HepG2 (cell line): ENCODE measurements around the gene SEZ6. TPM values are rescaled to one million over a fixed set of nuclear protein-coding genes. Genes with fewer than 3 reads are reported as not detected.

Experiments
- ATAC-seq: fragments of 200-7000 bp; cut with Tn5 transposase; 3 replicates; pipeline ENCODE4 v1.9.1; 2020; ENCODE audit warnings: mild to moderate bottlenecking, moderate library complexity
- BruUV-seq: library from RNA; stranded (reverse); fragments of 400-500 nt; replicated peaks from 2 replicates; lab custom pipeline; 2021; lab: Mats Ljungman, UMichigan
- CTCF ChIA-PET: fragments of 300-600 bp; formaldehyde crosslinking; extraction: SDS; loops from one replicate; lab custom pipeline; 2021; ENCODE audit warnings: low total read pairs, inconsistent platforms, low intra/inter-chr PET ratio; lab: Yijun Ruan, JAX
- POLR2A ChIA-PET: fragments of 350-600 bp; sonication (Branson Sonifier 250); formaldehyde crosslinking; loops from one replicate; lab custom pipeline; 2020; ENCODE audit warnings: antibody characterized with exemption, inconsistent platforms; lab: Yijun Ruan, JAX
- DNase-seq: peaks from one replicate; pipeline ENCODE4 v3.0.0-alpha.2; 2015; ENCODE audit warnings: low spot score
- FAIRE-seq: peaks from 3 replicates; lab custom pipeline; 2011; peaks lifted over from hg19 to GRCh38; lab: Jason Lieb, UNC
- H2AFZ ChIP-seq: one replicate; pipeline ENCODE4 v1.6.1; 2011; ENCODE audit warnings: low read length, inconsistent platforms
- H3K27ac ChIP-seq: fragments of 300-600 bp; 3 replicates; pipeline ENCODE4 v1.8.0; 2011; ENCODE audit warnings: mixed run types, mild to moderate bottlenecking, mixed read lengths, low read length, inconsistent platforms; ENCODE audit not compliant: insufficient read depth; ENCODE audit errors: extremely low read length
- H3K27me3 ChIP-seq, 2 experiments: fragments of 200-600 bp in 1 of 2; 2 replicates in 1 of 2; 3 replicates in 1 of 2; pipeline versions ENCODE4 v1.6.0 to v1.8.0; 2011; ENCODE audit warnings: low read length in 2 of 2, mild to moderate bottlenecking in 2 of 2, moderate library complexity in 2 of 2, inconsistent platforms in 1 of 2; ENCODE audit not compliant: insufficient read depth in 2 of 2, control insufficient read depth in 1 of 2
- H3K36me3 ChIP-seq, 2 experiments: fragments of 200-600 bp in 1 of 2; replicated peaks in 1 of 2; 2 replicates in 1 of 2; 3 replicates in 1 of 2; pipeline versions ENCODE4 v1.5.1 to v1.8.0; 2011; ENCODE audit warnings: low read length in 2 of 2, inconsistent platforms in 1 of 2; ENCODE audit not compliant: insufficient read depth in 2 of 2, control insufficient read depth in 1 of 2
- H3K4me1 ChIP-seq: 2 replicates; pipeline ENCODE4 v1.5.1; 2012; ENCODE audit warnings: low read length, inconsistent platforms; ENCODE audit not compliant: insufficient read depth
- H3K4me2 ChIP-seq: 2 replicates; pipeline ENCODE4 v1.6.0; 2011; ENCODE audit warnings: low read depth, low read length, inconsistent platforms
- H3K4me3 ChIP-seq, 3 experiments: fragments of 200-600 bp in 1 of 3; sonication (generic), shearing (Covaris generic) in 1 of 3; replicated peaks in 1 of 3; 2 replicates each; pipeline ENCODE4 v1.5.1; 2011 to 2016; ENCODE audit warnings: low read length in 3 of 3, inconsistent platforms in 2 of 3, low read depth in 2 of 3, mild to moderate bottlenecking in 2 of 3, control low read depth in 1 of 3, mixed read lengths in 1 of 3; ENCODE audit not compliant: insufficient read depth in 1 of 3
- H3K79me2 ChIP-seq: one replicate; pipeline ENCODE4 v1.6.1; 2011; ENCODE audit warnings: low read length, inconsistent platforms; ENCODE audit not compliant: insufficient read depth
- H3K9ac ChIP-seq: 2 replicates; pipeline ENCODE4 v1.6.0; 2011; ENCODE audit warnings: mild to moderate bottlenecking, low read depth, low read length, inconsistent platforms; ENCODE audit not compliant: insufficient read depth
- H3K9me3 ChIP-seq: 2 replicates; pipeline ENCODE4 v1.5.1; 2012; ENCODE audit warnings: mild to moderate bottlenecking, low read length
- H4K20me1 ChIP-seq: 2 replicates; pipeline ENCODE4 v1.6.0; 2011; ENCODE audit warnings: inconsistent platforms, mild to moderate bottlenecking, low read length, moderate library complexity; ENCODE audit not compliant: insufficient read depth
- EHMT2 ChIP-seq: fragments of 200-600 bp; sonication (generic); IDR thresholded peaks from 2 replicates; pipeline ENCODE4 v1.7.0; 2017; ENCODE audit warnings: antibody characterized with exemption, low read depth, low read length, borderline replicate concordance
- HMG20A ChIP-seq: IDR thresholded peaks from 2 replicates; pipeline ENCODE4 v1.6.1; 2016; ENCODE audit warnings: borderline replicate concordance
- NFKBIZ ChIP-seq: IDR thresholded peaks from 2 replicates; pipeline ENCODE4 v1.6.1; 2018; ENCODE audit warnings: missing genetic modification reagents, missing compliant biosample characterization
- RFXANK ChIP-seq: IDR thresholded peaks from 2 replicates; pipeline ENCODE4 v1.6.1; 2016
- TCF7 ChIP-seq: sonication (generic); IDR thresholded peaks from 2 replicates; pipeline ENCODE4 v1.6.1; 2016; ENCODE audit warnings: antibody characterized with exemption, low read depth
- ZBTB2 ChIP-seq: sonication (generic); formaldehyde crosslinking; IDR thresholded peaks from 2 replicates; pipeline ENCODE4 v1.8.0; 2022; ENCODE audit warnings: low read depth, missing genetic modification reagents
- ZNF160 ChIP-seq: sonication (generic); formaldehyde crosslinking; IDR thresholded peaks from 2 replicates; pipeline ENCODE4 v1.8.0; 2022; ENCODE audit warnings: mild to moderate bottlenecking, inconsistent platforms, missing genetic modification reagents
- ZNF232 ChIP-seq: sonication (generic); formaldehyde crosslinking; IDR thresholded peaks from 2 replicates; pipeline ENCODE4 v1.4.0; 2020; ENCODE audit warnings: missing genetic modification reagents, borderline replicate concordance
- ZNF253 ChIP-seq: sonication (generic); formaldehyde crosslinking; IDR thresholded peaks from 2 replicates; pipeline ENCODE4 v1.8.0; 2022; ENCODE audit warnings: mild to moderate bottlenecking, missing genetic modification reagents, borderline replicate concordance
- ZNF569 ChIP-seq: sonication (generic); formaldehyde crosslinking; IDR thresholded peaks from 2 replicates; pipeline ENCODE4 v1.5.0; 2020; ENCODE audit warnings: mild to moderate bottlenecking, missing genetic modification reagents, moderate library complexity, borderline replicate concordance
- ZNF572 ChIP-seq: sonication (generic); formaldehyde crosslinking; IDR thresholded peaks from 2 replicates; pipeline ENCODE4 v1.5.1; 2020; ENCODE audit warnings: mild to moderate bottlenecking, missing genetic modification reagents
- ZNF709 ChIP-seq: sonication (generic); formaldehyde crosslinking; IDR thresholded peaks from 2 replicates; pipeline ENCODE4 v1.5.0; 2020; ENCODE audit warnings: mild to moderate bottlenecking, missing genetic modification reagents
- ZNF773 ChIP-seq: sonication (generic); formaldehyde crosslinking; IDR thresholded peaks from 2 replicates; pipeline ENCODE4 v1.4.0; 2020; ENCODE audit warnings: missing genetic modification reagents, borderline replicate concordance
- WGBS: methylation state at CpG from one replicate; pipeline ENCODE4 v1.1.6; 2017; ENCODE audit warnings: low lambda C conversion rate; 5-methylcytosine and 5-hydroxymethylcytosine counted together
- in situ Hi-C: cut with HindIII; loops from 2 replicates; pipeline ENCODE4 v1.10.0; 2017; ENCODE audit warnings: low pct_unique_long_range_greater_than_20kb; ENCODE audit not compliant: extremely low pct_ligation_motif_present
- intact Hi-C: fragments of 100-400 bp; cut with micrococcal nuclease; formaldehyde crosslinking; loops from one replicate; pipeline ENCODE4 v1.10.0; 2022; ENCODE audit not compliant: unreplicated experiment
- polyA plus RNA-seq, 8 experiments: library from polyadenylated mRNA; depleted of rRNA in 3 of 8; stranded (reverse) in 7 of 8; unstranded in 1 of 8; fragments of >200 nt; fragmentation: Illumina TruSeq in 4 of 8; extraction: Trizol in 4 of 8; gene quantifications; 2 replicates each; pipeline versions ENCODE4 v1.2.1 to v1.2.3, GENCODE V29; 2011 to 2016; ENCODE audit warnings: low read depth in 4 of 8, missing spikeins in 1 of 8, mixed read lengths in 1 of 8; ENCODE audit not compliant: insufficient read depth in 1 of 8
- total RNA-seq, 5 experiments: library from RNA; depleted of rRNA; stranded (reverse); fragments of >200 nt; fragmentation: Illumina TruSeq; extraction: Trizol; gene quantifications; 2 replicates each; pipeline ENCODE4 v1.2.3, GENCODE V29; 2016; ENCODE audit warnings: low read depth in 1 of 5
- TF ChIP-seq, protein P1 (sequence below): IDR thresholded peaks from 2 replicates; pipeline ENCODE4 v1.6.1; 2012; ENCODE audit warnings: low read depth, low read length, improper control_type of control experiment
- TF ChIP-seq, protein P2 (sequence below): sonication (generic); formaldehyde crosslinking; IDR thresholded peaks from 2 replicates; pipeline ENCODE4 v1.4.0; 2020; ENCODE audit warnings: missing genetic modification reagents, borderline replicate concordance
- TF ChIP-seq, protein P3 (sequence below): sonication (generic); formaldehyde crosslinking; conservative IDR thresholded peaks from 2 replicates; pipeline ENCODE4 v1.4.0; 2020; ENCODE audit warnings: missing genetic modification reagents

SEZ6 gene
- total and polyA plus RNA-seq, 2 of the 13 experiments (the other 11 are each of a cell fraction or from before 2014, with no cell fraction given): not detected

GRCh38 chr17:28986714-28987655 is 18.8 kb downstream of the SEZ6 start:
- Histone ChIP-seq H3K4me2 (no peak overlapping the region), H3K27me3 (peaks cover 6 to 67% of the 10 kb centered on the region in 2 experiments; a peak in 3 of 5 replicates), H4K20me1 (no peaks in the 10 kb centered on the region), H3K9me3 (no peaks in the 10 kb centered on the region), H3K36me3 (no peaks in the 10 kb centered on the region), H3K27ac (no peak overlapping the region), H2AFZ (no peak overlapping the region), H3K9ac (no peak overlapping the region), H3K79me2 (no peaks in the 10 kb centered on the region), H3K4me1 (peaks cover 36% of the 10 kb centered on the region), H3K4me3 (no peak overlapping the region)
- FAIRE-seq: no peak
- CTCF ChIA-PET: no interaction called here
- POLR2A ChIA-PET: no interaction called here
- 25% methylated on average over 5 of the region's 15 CpGs for WGBS
- no peak for ATAC-seq
- no peak for DNase-seq
- in situ Hi-C loops: no loop called here
- intact Hi-C loops: no loop called here
- BruUV-seq: no TSS peak
- TF ChIP-seq ZNF569 (CRISPR knock-in tag): no peak
- TF ChIP-seq, protein P1, sequence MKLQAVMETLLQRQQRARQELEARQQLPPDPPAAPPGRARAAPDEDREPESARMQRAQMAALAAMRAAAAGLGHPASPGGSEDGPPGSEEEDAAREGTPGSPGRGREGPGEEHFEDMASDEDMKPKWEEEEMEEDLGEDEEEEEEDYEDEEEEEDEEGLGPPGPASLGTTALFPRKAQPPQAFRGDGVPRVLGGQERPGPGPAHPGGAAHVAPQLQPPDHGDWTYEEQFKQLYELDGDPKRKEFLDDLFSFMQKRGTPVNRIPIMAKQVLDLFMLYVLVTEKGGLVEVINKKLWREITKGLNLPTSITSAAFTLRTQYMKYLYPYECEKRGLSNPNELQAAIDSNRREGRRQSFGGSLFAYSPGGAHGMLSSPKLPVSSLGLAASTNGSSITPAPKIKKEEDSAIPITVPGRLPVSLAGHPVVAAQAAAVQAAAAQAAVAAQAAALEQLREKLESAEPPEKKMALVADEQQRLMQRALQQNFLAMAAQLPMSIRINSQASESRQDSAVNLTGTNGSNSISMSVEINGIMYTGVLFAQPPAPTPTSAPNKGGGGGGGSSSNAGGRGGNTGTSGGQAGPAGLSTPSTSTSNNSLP: no peak
- no peak for TF ChIP-seq TCF7
- TF ChIP-seq ZNF709 (CRISPR knock-in tag): no peak
- TF ChIP-seq EHMT2: no peak
- no peak for TF ChIP-seq ZNF773
- TF ChIP-seq ZNF253 (CRISPR knock-in tag): no peak
- TF ChIP-seq ZNF160: no peak
- TF ChIP-seq ZBTB2 (CRISPR knock-in tag): no peak
- no peak for TF ChIP-seq ZNF232 (CRISPR knock-in tag)
- TF ChIP-seq HMG20A (CRISPR knock-in tag): no peak
- no peak for TF ChIP-seq RFXANK (CRISPR knock-in tag)
- no peak for TF ChIP-seq ZNF572
- TF ChIP-seq, protein P2, sequence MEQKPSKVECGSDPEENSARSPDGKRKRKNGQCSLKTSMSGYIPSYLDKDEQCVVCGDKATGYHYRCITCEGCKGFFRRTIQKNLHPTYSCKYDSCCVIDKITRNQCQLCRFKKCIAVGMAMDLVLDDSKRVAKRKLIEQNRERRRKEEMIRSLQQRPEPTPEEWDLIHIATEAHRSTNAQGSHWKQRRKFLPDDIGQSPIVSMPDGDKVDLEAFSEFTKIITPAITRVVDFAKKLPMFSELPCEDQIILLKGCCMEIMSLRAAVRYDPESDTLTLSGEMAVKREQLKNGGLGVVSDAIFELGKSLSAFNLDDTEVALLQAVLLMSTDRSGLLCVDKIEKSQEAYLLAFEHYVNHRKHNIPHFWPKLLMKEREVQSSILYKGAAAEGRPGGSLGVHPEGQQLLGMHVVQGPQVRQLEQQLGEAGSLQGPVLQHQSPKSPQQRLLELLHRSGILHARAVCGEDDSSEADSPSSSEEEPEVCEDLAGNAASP (CRISPR knock-in tag): no peak
- no peak for TF ChIP-seq NFKBIZ (CRISPR knock-in tag)
- TF ChIP-seq, protein P3, sequence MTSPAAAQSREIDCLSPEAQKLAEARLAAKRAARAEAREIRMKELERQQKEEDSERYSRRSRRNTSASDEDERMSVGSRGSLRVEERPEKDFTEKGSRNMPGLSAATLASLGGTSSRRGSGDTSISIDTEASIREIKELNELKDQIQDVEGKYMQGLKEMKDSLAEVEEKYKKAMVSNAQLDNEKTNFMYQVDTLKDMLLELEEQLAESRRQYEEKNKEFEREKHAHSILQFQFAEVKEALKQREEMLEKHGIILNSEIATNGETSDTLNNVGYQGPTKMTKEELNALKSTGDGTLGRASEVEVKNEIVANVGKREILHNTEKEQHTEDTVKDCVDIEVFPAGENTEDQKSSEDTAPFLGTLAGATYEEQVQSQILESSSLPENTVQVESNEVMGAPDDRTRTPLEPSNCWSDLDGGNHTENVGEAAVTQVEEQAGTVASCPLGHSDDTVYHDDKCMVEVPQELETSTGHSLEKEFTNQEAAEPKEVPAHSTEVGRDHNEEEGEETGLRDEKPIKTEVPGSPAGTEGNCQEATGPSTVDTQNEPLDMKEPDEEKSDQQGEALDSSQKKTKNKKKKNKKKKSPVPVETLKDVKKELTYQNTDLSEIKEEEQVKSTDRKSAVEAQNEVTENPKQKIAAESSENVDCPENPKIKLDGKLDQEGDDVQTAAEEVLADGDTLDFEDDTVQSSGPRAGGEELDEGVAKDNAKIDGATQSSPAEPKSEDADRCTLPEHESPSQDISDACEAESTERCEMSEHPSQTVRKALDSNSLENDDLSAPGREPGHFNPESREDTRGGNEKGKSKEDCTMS (CRISPR knock-in tag): no peak
